IPS-18c (cell line): ENCODE data around the gene RAB14.
"Not testable (repeated sequence)": the region's sequence is repeated elsewhere in the genome, so short reads cannot be mapped to it uniquely, and the experiment has no call there.

ENCODE experiments used
- H3K4me3 ChIP-seq: 2 replicates; pipeline ENCODE4 v1.7.0; 2013; ENCODE audit warnings: low read depth, mild to moderate bottlenecking, low read length, moderate library complexity; ENCODE audit not compliant: insufficient read depth
- H3K9me3 ChIP-seq: one replicate; pipeline ENCODE4 v1.6.1; 2013; ENCODE audit warnings: mild to moderate bottlenecking, low read length, moderate library complexity; ENCODE audit not compliant: control insufficient read depth, insufficient read depth

RAB14 gene

DNA sequence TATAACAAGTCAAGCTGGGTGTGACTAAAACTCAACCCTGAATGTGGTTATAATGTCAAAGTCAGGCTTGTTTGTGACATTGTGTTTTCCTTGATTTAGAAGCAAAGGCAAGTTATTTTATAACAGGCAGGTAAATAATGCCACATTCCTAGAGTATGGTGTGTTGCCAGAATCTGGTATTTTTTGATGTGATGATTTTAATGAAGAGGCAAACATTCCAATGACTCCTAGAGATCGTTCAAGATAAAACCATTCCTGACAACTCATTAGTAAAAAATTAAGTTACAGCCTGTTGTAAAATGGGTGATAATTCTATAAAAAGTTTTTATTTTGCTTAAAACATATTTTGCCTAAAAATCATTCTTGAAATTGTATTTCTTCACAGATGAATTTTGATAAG lies 60.0 kb downstream of the RAB14 start:
- Histone ChIP-seq H3K4me3 (no peak overlapping the region), H3K9me3 (no peaks in the 10 kb centered on the region)

DNA sequence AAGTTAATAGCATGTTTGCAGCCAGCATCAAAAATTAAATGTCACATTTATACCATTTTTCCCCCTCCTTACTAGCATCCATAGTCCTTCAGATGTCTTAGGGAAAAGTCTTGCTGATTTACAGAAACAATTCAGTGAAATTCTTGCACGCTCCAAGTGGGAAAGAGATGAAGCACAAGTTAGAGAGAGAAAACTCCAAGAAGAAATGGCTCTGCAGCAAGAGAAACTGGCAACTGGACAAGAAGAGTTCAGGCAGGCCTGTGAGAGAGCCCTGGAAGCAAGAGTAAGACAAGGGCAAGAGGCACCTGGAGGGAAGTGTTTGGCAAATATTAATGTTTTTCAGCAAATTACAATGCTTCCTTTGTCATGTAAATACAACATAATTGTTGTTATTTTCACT lies 60.4 kb downstream of the RAB14 start:
- H3K4me3 ChIP-seq: no peak overlapping the region
- H3K9me3 ChIP-seq: no peaks in the 10 kb centered on the region

DNA sequence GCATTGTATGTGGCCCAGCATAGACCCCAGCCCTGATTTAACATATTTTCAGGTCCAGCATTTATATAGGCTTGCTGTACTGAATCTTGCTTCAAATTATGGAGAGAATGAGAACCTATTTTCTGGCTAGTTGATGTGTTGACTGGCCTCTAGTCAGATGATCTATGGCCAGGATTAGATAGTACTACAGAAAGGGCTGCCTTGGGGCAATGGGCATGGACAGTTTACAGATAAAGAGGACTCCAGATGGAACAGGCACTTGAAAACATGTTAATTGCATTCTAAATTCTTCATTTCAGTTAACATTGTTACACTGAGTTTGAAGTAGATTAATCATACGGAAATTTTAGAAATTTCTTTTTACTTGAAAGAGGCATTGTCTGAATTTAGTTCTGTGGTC lies 61.5 kb downstream of the RAB14 start:
- Histone ChIP-seq H3K4me3 (no peak overlapping the region), H3K9me3 (no peaks in the 10 kb centered on the region)

DNA sequence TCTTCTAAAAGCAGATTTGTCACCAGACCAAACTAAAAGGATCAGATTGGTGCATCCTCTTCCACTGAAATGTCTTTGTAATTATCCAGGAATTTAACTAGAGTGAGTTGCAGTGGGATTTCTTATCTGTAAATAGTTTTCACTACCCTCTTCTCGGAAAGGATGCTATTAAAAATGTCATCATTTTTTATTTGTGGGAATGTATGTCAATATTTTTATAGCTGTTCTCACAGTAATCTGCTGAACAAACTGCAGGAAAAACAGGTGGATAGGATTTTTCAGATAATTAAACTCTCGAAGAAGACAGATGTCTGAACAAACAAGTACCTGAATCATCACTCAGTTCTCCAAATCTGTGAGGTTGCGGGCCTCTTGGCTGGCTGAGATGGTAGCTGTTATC lies 62.7 kb downstream of the RAB14 start:
- Histone ChIP-seq H3K9me3 (no peaks in the 10 kb centered on the region), H3K4me3 (no peak overlapping the region)

DNA sequence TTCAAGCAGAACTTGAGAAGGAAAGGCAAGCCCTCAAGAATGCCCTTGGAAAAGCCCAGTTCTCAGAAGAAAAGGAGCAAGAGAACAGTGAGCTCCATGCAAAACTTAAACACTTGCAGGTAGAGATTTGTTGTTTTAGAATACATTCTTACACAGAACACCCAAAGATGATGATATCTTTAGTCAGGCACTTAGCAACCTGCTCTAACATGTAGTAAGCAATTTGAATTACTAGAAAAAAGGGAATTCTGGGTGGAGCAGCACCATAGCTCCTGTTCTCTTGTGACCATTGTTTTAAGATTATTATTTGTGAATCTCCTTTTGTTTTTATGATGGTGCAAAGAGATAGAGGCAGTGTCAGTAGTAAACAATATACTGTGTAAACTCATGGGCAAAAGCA lies 63.1 kb downstream of the RAB14 start:
- Histone ChIP-seq H3K4me3 (no peak overlapping the region), H3K9me3 (no peaks in the 10 kb centered on the region)

DNA sequence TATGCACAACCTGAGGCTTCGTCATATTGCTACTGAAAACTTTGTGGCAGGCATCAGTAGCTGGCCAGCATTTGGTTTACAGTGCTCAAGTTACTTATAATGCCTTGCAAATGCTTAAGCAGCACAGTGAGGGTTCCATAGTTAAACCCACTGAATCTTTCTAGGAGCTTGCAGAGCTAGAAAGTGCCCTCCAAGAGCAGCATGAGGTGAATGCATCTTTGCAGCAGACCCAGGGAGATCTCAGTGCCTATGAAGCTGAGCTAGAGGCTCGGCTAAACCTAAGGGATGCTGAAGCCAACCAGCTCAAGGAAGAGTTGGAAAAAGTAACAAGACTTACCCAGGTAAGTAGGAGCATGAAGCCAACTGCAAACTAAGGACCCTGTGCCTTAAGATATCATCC lies 66.0 kb downstream of the RAB14 start:
- no peaks in the 10 kb centered on the region for H3K9me3 ChIP-seq
- H3K4me3 ChIP-seq: no peak overlapping the region

DNA sequence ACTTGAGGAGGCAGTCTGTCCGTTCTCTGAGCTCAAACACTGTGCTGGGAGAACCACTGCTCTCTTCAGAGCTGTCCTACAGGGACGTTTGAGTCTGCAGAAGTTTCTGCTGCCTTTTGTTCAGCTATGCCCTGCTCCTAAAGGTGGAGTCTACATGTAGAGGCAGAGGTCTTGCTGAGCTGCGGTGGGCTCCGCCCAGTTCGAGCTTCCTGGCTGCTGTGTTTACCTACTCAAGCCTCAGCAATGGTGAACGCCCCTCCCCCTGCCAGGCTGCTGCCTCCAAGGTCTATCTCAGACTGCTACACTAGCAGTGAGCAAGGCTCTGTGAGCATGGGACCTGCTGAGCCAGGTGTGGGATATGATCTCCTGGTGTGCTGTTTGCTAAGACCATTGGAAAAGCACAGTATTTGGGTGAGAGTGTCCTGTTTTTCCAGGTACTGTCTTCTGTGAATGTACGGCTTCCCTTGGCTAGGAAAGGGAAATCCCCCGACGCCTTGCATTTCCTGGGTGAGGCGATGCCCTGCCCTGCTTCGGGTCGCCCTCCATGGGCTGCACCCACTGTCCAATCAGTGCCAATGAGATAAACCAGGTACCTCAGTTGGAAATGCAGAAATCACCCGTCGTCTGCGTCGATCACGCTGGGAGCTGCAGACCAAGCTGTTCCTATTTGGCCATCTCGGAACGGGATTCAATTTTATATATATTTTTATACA lies 68.4 kb downstream of the RAB14 start:
- no peak overlapping the region for H3K4me3 ChIP-seq
- no peaks in the 10 kb centered on the region for H3K9me3 ChIP-seq

DNA sequence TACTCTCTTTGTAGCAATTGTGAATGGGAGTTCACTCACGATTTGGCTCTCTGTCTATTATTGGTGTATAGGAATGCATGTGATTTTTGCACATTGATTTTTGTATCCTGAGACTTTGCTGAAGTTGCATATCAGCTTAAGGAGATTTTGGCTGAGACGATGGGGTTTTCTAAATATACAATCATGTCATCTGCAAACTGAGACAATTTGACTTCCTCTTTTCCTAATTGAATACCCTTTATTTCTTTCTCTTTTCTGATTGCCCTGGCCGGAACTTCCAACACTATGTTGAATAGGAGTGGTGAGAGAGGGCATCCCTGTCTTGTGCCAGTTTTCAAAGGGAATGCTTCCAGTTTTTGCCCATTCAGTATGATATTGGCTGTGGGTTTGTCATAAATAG lies 72.3 kb downstream of the RAB14 start:
- H3K4me3 ChIP-seq, H3K9me3 ChIP-seq: not testable (repeated sequence)
